Fibroblast of lung (primary cell): ENCODE results near the gene HSPD1. TPM values are rescaled to one million over a fixed set of nuclear protein-coding genes. Genes with fewer than 3 reads are reported as not detected.

Source experiments
- DNase-seq, 2 donors: peaks; one replicate each; pipeline versions ENCODE4 v3.0.0 to v3.0.0-alpha.2; 2010; ENCODE audit warnings: low read depth in 2 of 2
- H2AFZ ChIP-seq: 2 replicates; pipeline ENCODE4 v1.5.1; 2012; ENCODE audit warnings: low read length, control low read depth, inconsistent platforms
- H3K27ac ChIP-seq: 2 replicates; pipeline ENCODE4 v1.5.1; 2011; ENCODE audit warnings: low read length, control low read depth; ENCODE audit not compliant: insufficient read depth
- H3K27me3 ChIP-seq: 2 replicates; pipeline ENCODE4 v1.5.1; 2011; ENCODE audit warnings: mild to moderate bottlenecking, low read length; ENCODE audit not compliant: control insufficient read depth, insufficient read depth
- H3K36me3 ChIP-seq: 2 replicates; pipeline ENCODE4 v1.5.1; 2011; ENCODE audit warnings: low read length; ENCODE audit not compliant: control insufficient read depth, insufficient read depth
- H3K4me1 ChIP-seq: 2 replicates; pipeline ENCODE4 v1.5.1; 2011; ENCODE audit warnings: low read length; ENCODE audit not compliant: control insufficient read depth, insufficient read depth; ENCODE audit errors: extremely low read depth
- H3K4me2 ChIP-seq: 2 replicates; pipeline ENCODE4 v1.5.1; 2011; ENCODE audit warnings: low read length, control low read depth; ENCODE audit not compliant: insufficient read depth; ENCODE audit errors: extremely low read depth
- H3K4me3 ChIP-seq, 4 experiments: fragments of 200-600 bp in 1 of 4; sonication (generic) in 1 of 4; replicated peaks in 1 of 4; 2 replicates each; pipeline ENCODE4 v1.5.1; 2011 to 2016; ENCODE audit warnings: low read length in 4 of 4, low read depth in 3 of 4, mild to moderate bottlenecking in 3 of 4, control low read depth in 2 of 4, inconsistent platforms in 1 of 4, mixed read lengths in 1 of 4; ENCODE audit not compliant: insufficient read depth in 1 of 4; ENCODE audit errors: control extremely low read depth in 1 of 4
- H3K79me2 ChIP-seq: 2 replicates; pipeline ENCODE4 v1.5.1; 2012; ENCODE audit warnings: mild to moderate bottlenecking, low read length, inconsistent platforms; ENCODE audit not compliant: control insufficient read depth, insufficient read depth
- H3K9ac ChIP-seq: 2 replicates; pipeline ENCODE4 v1.5.1; 2011; ENCODE audit warnings: mild to moderate bottlenecking, low read length, control low read depth; ENCODE audit not compliant: insufficient read depth
- H3K9me3 ChIP-seq: 2 replicates; pipeline ENCODE4 v1.5.1; 2012; ENCODE audit warnings: low read depth, low read length; ENCODE audit not compliant: control insufficient read depth, insufficient read depth
- H4K20me1 ChIP-seq: 2 replicates; pipeline ENCODE4 v1.5.1; 2011; ENCODE audit warnings: low read length; ENCODE audit not compliant: control insufficient read depth, insufficient read depth; ENCODE audit errors: extremely low read depth
- EZH2 ChIP-seq: IDR thresholded peaks from 2 replicates; pipeline ENCODE4 v1.5.1; 2012; ENCODE audit warnings: low read length, control low read depth, mild to moderate bottlenecking; ENCODE audit errors: missing control alignments
- polyA plus RNA-seq, 2 donors: library from polyadenylated mRNA; depleted of rRNA in 1 of 2; stranded (reverse) in 1 of 2; unstranded in 1 of 2; fragments of >200 nt; gene quantifications; 2 replicates each; pipeline ENCODE4 v1.2.1, GENCODE V29; 2011 to 2012; ENCODE audit warnings: missing spikeins in 1 of 2
- total RNA-seq: library from RNA; depleted of rRNA; stranded (reverse); fragments of >200 nt; gene quantifications from 2 replicates; pipeline ENCODE4 v1.2.1, GENCODE V29; 2014
- TF ChIP-seq, protein P1 (sequence below), 2 donors: IDR thresholded peaks in 1 of 2; conservative IDR thresholded peaks in 1 of 2; 1 replicate in 1 of 2; 2 replicates in 1 of 2; pipeline ENCODE4 v1.5.1; 2011 to 2012; ENCODE audit warnings: low read length in 2 of 2, control low read depth in 1 of 2, inconsistent platforms in 1 of 2, low read depth in 1 of 2, mild to moderate bottlenecking in 1 of 2

The HSPD1 gene
- total and polyA plus RNA-seq, 2 donors (not counting 1 experiment from before 2014, with no cell fraction given), result 175 to 198 TPM

DNA sequence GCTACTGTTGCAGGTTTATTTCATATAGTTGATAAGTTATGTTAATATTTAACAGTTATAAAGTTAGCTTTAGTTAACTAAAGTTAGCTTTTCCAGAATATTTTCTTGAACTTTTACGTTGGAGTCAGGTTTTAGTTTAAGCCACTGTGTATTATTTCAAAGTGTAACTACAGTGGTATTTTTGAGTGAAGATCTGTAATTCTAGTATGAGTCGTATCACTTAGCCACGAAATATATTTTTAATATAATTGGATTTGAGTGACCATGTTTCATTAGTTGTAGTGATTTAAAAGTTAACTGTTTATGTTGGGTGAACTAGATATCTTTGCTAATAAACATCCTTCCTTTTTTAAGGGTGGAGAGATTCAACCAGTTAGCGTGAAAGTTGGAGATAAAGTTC lies 3.0 kb upstream of the HSPD1 start:
- Histone ChIP-seq H4K20me1 (no peaks in the 10 kb centered on the region), H3K4me2 (no peak overlapping the region), H3K4me3 (peak overlapping the region in 1 of 4 experiments; percentile 89), H3K9me3 (no peaks in the 10 kb centered on the region), H3K4me1 (no peaks in the 10 kb centered on the region), H3K27ac (no peak overlapping the region), H3K79me2 (peaks cover 50% of the 10 kb centered on the region), H3K27me3 (no peaks in the 10 kb centered on the region), H3K9ac (no peak overlapping the region), H2AFZ (no peak overlapping the region), H3K36me3 (peaks cover 2% of the 10 kb centered on the region)
- DNase-seq, result no peak
- TF ChIP-seq EZH2, result no peak
- TF ChIP-seq, protein P1, sequence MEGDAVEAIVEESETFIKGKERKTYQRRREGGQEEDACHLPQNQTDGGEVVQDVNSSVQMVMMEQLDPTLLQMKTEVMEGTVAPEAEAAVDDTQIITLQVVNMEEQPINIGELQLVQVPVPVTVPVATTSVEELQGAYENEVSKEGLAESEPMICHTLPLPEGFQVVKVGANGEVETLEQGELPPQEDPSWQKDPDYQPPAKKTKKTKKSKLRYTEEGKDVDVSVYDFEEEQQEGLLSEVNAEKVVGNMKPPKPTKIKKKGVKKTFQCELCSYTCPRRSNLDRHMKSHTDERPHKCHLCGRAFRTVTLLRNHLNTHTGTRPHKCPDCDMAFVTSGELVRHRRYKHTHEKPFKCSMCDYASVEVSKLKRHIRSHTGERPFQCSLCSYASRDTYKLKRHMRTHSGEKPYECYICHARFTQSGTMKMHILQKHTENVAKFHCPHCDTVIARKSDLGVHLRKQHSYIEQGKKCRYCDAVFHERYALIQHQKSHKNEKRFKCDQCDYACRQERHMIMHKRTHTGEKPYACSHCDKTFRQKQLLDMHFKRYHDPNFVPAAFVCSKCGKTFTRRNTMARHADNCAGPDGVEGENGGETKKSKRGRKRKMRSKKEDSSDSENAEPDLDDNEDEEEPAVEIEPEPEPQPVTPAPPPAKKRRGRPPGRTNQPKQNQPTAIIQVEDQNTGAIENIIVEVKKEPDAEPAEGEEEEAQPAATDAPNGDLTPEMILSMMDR (conservative IDR thresholded peaks at IDR 0.05 in 1 of 2, IDR thresholded peaks at IDR 0.05 in 1 of 2; ENCODE audit: low read depth in 1 of 2, low read length in 2 of 2), result no peak

DNA sequence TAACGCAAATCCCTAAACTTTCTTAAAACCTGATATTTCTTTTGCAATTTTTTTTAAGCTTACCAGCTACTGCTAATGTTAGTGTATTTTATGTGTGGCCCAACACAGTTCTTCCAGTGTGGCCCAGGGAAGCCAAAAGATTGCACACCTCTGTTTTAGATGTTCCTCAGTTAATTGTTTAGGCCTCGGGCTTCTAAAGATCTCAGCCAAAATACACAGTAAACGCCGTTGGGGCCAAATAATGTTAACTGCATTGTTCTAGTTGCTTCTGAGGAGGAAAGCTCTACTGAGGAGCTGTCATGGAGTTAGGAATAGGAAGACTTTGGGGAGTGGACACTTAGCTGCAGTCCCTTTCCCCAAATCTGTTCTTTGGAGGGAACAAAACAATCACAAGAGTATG lies 2.6 kb upstream of the HSPD1 start:
- no peak overlapping the region for H3K9ac ChIP-seq
- peak overlapping the region in 3 of 4 experiments; percentile 10 to 100 (median 89) for H3K4me3 ChIP-seq
- H3K27me3 ChIP-seq, result no peaks in the 10 kb centered on the region
- TF ChIP-seq EZH2, result no peak
- TF ChIP-seq, protein P1 (conservative IDR thresholded peaks at IDR 0.05 in 1 of 2, IDR thresholded peaks at IDR 0.05 in 1 of 2; ENCODE audit: low read depth in 1 of 2, low read length in 2 of 2), result no peak
- peak overlapping the region; percentile 66 for H3K4me2 ChIP-seq
- no peaks in the 10 kb centered on the region for H3K4me1 ChIP-seq
- H3K9me3 ChIP-seq, result no peaks in the 10 kb centered on the region
- DNase-seq, result no peak
- no peaks in the 10 kb centered on the region for H4K20me1 ChIP-seq
- H3K79me2 ChIP-seq, result peaks cover 55% of the 10 kb centered on the region
- H2AFZ ChIP-seq, result no peak overlapping the region
- H3K27ac ChIP-seq, result no peak overlapping the region
- H3K36me3 ChIP-seq, result peaks cover 2% of the 10 kb centered on the region

DNA sequence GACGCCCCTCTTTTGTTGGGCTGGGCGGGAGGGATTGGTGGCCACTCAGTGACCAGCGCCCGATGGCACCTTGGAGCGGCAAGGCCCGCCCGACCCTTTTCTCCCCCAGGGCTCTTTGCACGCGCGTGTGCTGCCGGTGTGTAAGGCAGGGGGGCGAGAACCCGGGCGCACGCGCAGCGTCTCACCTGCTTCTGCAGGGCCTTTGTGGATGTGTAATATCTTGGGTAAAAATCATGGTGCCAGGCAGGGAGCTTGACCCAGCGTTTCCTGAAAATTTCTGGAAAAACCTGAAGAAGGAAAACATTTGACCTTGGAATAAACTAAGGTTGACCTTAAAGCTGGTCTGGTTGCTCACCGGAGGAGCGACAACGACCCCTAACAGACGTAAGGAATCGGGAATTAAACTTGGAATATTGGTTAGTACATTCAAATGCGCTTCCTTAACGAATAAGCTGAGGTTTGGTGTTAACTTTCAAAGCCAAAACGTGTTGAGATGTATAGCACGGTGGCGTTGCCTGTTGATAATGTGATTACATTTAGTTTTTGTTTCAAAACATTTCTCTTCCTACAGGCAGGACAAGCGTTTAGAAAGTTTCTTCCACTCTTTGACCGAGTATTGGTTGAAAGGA lies 977 bp upstream of the HSPD1 start:
- Histone ChIP-seq H3K4me2 (peak overlapping the region; percentile 49), H3K27ac (peak overlapping the region; percentile 96), H3K9me3 (no peaks in the 10 kb centered on the region), H3K4me1 (peaks cover 4% of the 10 kb centered on the region), H3K36me3 (peaks cover 5% of the 10 kb centered on the region), H2AFZ (peak overlapping the region; percentile 9), H4K20me1 (no peaks in the 10 kb centered on the region), H3K79me2 (peaks cover 70% of the 10 kb centered on the region), H3K4me3 (peak overlapping the region; percentile 59 to 100 (median 82)), H3K27me3 (no peaks in the 10 kb centered on the region), H3K9ac (peak overlapping the region; percentile 84)
- peak; percentile 5 to 24 for DNase-seq
- TF ChIP-seq EZH2, result no peak
- TF ChIP-seq, protein P1 (conservative IDR thresholded peaks at IDR 0.05 in 1 of 2, IDR thresholded peaks at IDR 0.05 in 1 of 2; ENCODE audit: low read depth in 1 of 2, low read length in 2 of 2), result no peak
